Activated CD8-positive, alpha-beta memory T cell treated with anti-CD3 and anti-CD28 coated beads, Interleukin-2, amount 50 U/mL, for 24 hours (primary cell): ENCODE results near the gene EIF2AK2.

Experiments used
- DNase-seq: peaks from one replicate; pipeline ENCODE4 v3.0.0-alpha.2; 2020; ENCODE audit errors: extremely low read depth

Gene EIF2AK2

GRCh38 chr2:37171624-37171950 is 14.8 kb upstream of the EIF2AK2 start:
- DNase-seq: no peak

- DNase-seq: no peak
Observed at GRCh38 chr2:37168217-37168981, 11.6 kb upstream of the EIF2AK2 start.

GRCh38 chr2:37167636-37168180 is 10.9 kb upstream of the EIF2AK2 start:
- no peak for DNase-seq

GRCh38 chr2:37164757-37165156 is 8.0 kb upstream of the EIF2AK2 start:
- DNase-seq: no peak

- no peak for DNase-seq
Observed at GRCh38 chr2:37156071-37156856, 516 bp downstream of the EIF2AK2 start.

- no peak for DNase-seq
Observed at GRCh38 chr2:37154785-37155184, 2.0 kb downstream of the EIF2AK2 start.

- no peak for DNase-seq
Observed at GRCh38 chr2:37153224-37153623, 3.6 kb downstream of the EIF2AK2 start.

GRCh38 chr2:37149626-37150322 is 7.0 kb downstream of the EIF2AK2 start:
- DNase-seq: no peak

GRCh38 chr2:37148325-37148724 is 8.5 kb downstream of the EIF2AK2 start:
- no peak for DNase-seq

- DNase-seq: no peak
Observed at GRCh38 chr2:37146062-37146461, 10.7 kb downstream of the EIF2AK2 start.

GRCh38 chr2:37143974-37144373 is 12.8 kb downstream of the EIF2AK2 start:
- no peak for DNase-seq

GRCh38 chr2:37142546-37142945 is 14.2 kb downstream of the EIF2AK2 start:
- DNase-seq: no peak

GRCh38 chr2:37132914-37133313 is 23.9 kb downstream of the EIF2AK2 start:
- no peak for DNase-seq

- DNase-seq: no peak
Observed at GRCh38 chr2:37125416-37125815, 31.4 kb downstream of the EIF2AK2 start.

- no peak for DNase-seq
Observed at GRCh38 chr2:37119157-37119556, 37.6 kb downstream of the EIF2AK2 start.

GRCh38 chr2:37117566-37117965 is 39.2 kb downstream of the EIF2AK2 start:
- DNase-seq: no peak

- DNase-seq: no peak
Observed at GRCh38 chr2:37111958-37112357, 44.8 kb downstream of the EIF2AK2 start.

- no peak for DNase-seq
Observed at GRCh38 chr2:37110306-37111212, 46.2 kb downstream of the EIF2AK2 start.

GRCh38 chr2:37109523-37109922 is 47.3 kb downstream of the EIF2AK2 start:
- no peak for DNase-seq

GRCh38 chr2:37105150-37105549 is 51.6 kb downstream of the EIF2AK2 start:
- DNase-seq: no peak

- DNase-seq: no peak
Observed at GRCh38 chr2:37104178-37104577, 52.6 kb downstream of the EIF2AK2 start.
